Measurements from ENCODE around the gene ACER1.

The ACER1 gene

GRCh38 chr19:6373813-6374108 is 40.3 kb upstream of the ACER1 start:
- H3K4me1 ChIP-seq (ENCODE audit: control insufficient read depth, insufficient read depth, low read length), result peaks cover 3% of the 10 kb centered on the region; the same call in 1 of the 2 replicates
- H3K27ac ChIP-seq (ENCODE audit: extremely low read depth, low read depth, low read length), result no peak overlapping the region
- no peaks in the 10 kb centered on the region for H3K9me3 ChIP-seq (ENCODE audit: control insufficient read depth, insufficient read depth, low read depth, low read length)
- TF ChIP-seq ZNF366 (tag by site-specific recombination; conservative IDR thresholded peaks at IDR 0.05) (no peak), ZNF600 (tag by site-specific recombination; IDR thresholded peaks at IDR 0.05) (no peak), ZNF76 (tag by site-specific recombination; IDR thresholded peaks at IDR 0.05; ENCODE audit: borderline replicate concordance, low read depth) (peak; percentile 9; the same call in 1 of the 2 replicates), GLI4 (tag by site-specific recombination; IDR thresholded peaks at IDR 0.05) (0 out of 2 replicates have a peak, but pooled peaks have one; percentile 49), PRDM10 (tag by site-specific recombination; IDR thresholded peaks at IDR 0.05) (peak; percentile 0; the same call in 1 of the 2 replicates), BCL11B (tag by site-specific recombination; IDR thresholded peaks at IDR 0.05; ENCODE audit: low read depth) (0 out of 2 replicates have a peak, but pooled peaks have one; percentile 43)
- TF ChIP-seq, protein P1, sequence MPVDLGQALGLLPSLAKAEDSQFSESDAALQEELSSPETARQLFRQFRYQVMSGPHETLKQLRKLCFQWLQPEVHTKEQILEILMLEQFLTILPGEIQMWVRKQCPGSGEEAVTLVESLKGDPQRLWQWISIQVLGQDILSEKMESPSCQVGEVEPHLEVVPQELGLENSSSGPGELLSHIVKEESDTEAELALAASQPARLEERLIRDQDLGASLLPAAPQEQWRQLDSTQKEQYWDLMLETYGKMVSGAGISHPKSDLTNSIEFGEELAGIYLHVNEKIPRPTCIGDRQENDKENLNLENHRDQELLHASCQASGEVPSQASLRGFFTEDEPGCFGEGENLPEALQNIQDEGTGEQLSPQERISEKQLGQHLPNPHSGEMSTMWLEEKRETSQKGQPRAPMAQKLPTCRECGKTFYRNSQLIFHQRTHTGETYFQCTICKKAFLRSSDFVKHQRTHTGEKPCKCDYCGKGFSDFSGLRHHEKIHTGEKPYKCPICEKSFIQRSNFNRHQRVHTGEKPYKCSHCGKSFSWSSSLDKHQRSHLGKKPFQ (tag by site-specific recombination; IDR thresholded peaks at IDR 0.05), result no peak
- H3K36me3 ChIP-seq (ENCODE audit: control insufficient read depth in 2 of 2, insufficient read depth in 1 of 2, low read length in 2 of 2), result peaks cover 8 to 11% of the 10 kb centered on the region in 2 experiments; a peak in 2 of 3 replicates
- POLR2A ChIA-PET, result interaction anchor here (0.7 to 3.0 kb wide), 5 partner anchors 12 to 51 kb away, joined by 3 to 60 read pairs (median 9); partner anchors contain the start of genes CLPP, GTF2F1 and KHSRP
- CTCF ChIA-PET, result interaction anchor here (0.7 kb wide), 1 partner anchor 61 kb away, joined by 4 read pairs; no protein-coding TSS in a partner anchor
- peak overlapping the region; percentile 40 for H3K4me3 ChIP-seq (ENCODE audit: low read depth, low read length)

DNA sequence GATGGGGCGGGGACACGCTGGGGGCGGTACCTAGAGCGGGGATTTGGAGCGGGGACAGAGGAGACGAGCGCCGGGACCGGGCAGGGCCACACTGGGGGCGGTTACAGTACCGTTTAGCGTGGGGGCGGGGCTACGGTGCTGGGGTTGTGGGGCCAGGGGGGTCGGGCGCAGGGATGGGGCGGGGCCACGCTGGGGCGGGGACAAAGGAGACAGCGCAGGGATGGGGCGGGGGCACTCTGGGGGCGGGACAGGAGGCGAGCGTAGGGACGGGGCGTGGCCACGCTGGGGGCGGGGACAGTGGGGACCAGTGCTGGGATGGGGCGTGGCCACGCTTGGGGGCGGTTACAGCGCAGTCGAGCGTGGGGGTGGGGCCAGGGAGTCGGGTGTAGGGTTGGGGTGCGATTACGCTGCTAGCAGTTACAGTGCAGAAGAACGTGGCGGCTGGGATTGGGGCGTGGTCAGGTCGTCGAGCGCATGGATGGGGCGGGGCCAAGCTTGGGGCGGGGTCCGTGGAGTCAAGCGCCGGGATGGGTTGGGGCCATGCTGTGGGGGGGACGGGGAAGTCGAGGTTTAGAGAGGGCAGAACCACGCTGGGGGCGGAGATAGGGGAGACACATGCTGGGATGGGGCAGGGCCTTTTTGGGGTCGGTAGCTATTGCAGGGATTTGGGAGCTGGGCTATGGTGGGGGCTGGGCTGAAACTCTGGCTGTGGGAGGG is 39.8 kb upstream of the ACER1 start:
- peak overlapping the region; percentile 88 for H3K4me3 ChIP-seq (ENCODE audit: low read depth, low read length)
- H3K4me1 ChIP-seq (ENCODE audit: control insufficient read depth, insufficient read depth, low read length), result peaks cover 3% of the 10 kb centered on the region; the same call in 1 of the 2 replicates
- POLR2A ChIA-PET, result interaction anchor here (0.7 to 3.0 kb wide), 14 partner anchors 11 to 684 kb away, joined by 3 to 60 read pairs (median 5); partner anchors contain the start of genes CATSPERD, CLPP, GPR108 and GTF2F1
- peaks cover 8 to 11% of the 10 kb centered on the region in 2 experiments; a peak in 2 of 3 replicates for H3K36me3 ChIP-seq (ENCODE audit: control insufficient read depth in 2 of 2, insufficient read depth in 1 of 2, low read length in 2 of 2)
- CTCF ChIA-PET, result interaction anchor here (0.5 to 1.1 kb wide), 7 partner anchors 9 to 122 kb away, joined by 3 to 4 read pairs (median 3); no protein-coding TSS in a partner anchor
- H3K27ac ChIP-seq (ENCODE audit: extremely low read depth, low read depth, low read length), result peak overlapping the region; percentile 88
- H3K9me3 ChIP-seq (ENCODE audit: control insufficient read depth, insufficient read depth, low read depth, low read length), result no peaks in the 10 kb centered on the region
- TF ChIP-seq ZNF600 (tag by site-specific recombination; IDR thresholded peaks at IDR 0.05) (no peak), KLF1 (tag by site-specific recombination; IDR thresholded peaks at IDR 0.05) (peak; percentile 75), ZNF768 (tag by site-specific recombination; IDR thresholded peaks at IDR 0.05) (no peak), ZFP37 (tag by site-specific recombination; IDR thresholded peaks at IDR 0.05) (no peak), ZNF76 (tag by site-specific recombination; IDR thresholded peaks at IDR 0.05; ENCODE audit: borderline replicate concordance, low read depth) (0 out of 2 replicates have a peak, but pooled peaks have one; percentile 14), SP3 (tag by site-specific recombination; IDR thresholded peaks at IDR 0.05) (peak; percentile 87), ZNF513 (tag by site-specific recombination; IDR thresholded peaks at IDR 0.05) (no peak), PRDM10 (tag by site-specific recombination; IDR thresholded peaks at IDR 0.05) (peak; percentile 61), ZNF324 (tag by site-specific recombination; IDR thresholded peaks at IDR 0.05) (0 out of 2 replicates have a peak, but pooled peaks have one; percentile 5), ZNF626 (tag by site-specific recombination; IDR thresholded peaks at IDR 0.05) (no peak), ZNF623 (tag by site-specific recombination; IDR thresholded peaks at IDR 0.05) (no peak), ZNF335 (tag by site-specific recombination; conservative IDR thresholded peaks at IDR 0.05) (0 out of 2 replicates have a peak, but pooled peaks have one; percentile 6), KLF9 (tag by site-specific recombination; IDR thresholded peaks at IDR 0.05; ENCODE audit: low read depth) (peak; percentile 84)
- TF ChIP-seq, protein P2, sequence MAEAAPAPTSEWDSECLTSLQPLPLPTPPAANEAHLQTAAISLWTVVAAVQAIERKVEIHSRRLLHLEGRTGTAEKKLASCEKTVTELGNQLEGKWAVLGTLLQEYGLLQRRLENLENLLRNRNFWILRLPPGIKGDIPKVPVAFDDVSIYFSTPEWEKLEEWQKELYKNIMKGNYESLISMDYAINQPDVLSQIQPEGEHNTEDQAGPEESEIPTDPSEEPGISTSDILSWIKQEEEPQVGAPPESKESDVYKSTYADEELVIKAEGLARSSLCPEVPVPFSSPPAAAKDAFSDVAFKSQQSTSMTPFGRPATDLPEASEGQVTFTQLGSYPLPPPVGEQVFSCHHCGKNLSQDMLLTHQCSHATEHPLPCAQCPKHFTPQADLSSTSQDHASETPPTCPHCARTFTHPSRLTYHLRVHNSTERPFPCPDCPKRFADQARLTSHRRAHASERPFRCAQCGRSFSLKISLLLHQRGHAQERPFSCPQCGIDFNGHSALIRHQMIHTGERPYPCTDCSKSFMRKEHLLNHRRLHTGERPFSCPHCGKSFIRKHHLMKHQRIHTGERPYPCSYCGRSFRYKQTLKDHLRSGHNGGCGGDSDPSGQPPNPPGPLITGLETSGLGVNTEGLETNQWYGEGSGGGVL (tag by site-specific recombination; IDR thresholded peaks at IDR 0.05), result 0 out of 2 replicates have a peak, but pooled peaks have one; percentile 28
